Measurements from ENCODE around the gene FAM161B.
"Not testable (repeated sequence)": the region's sequence is repeated elsewhere in the genome, so short reads cannot be mapped to it uniquely, and the experiment has no call there.

Gene FAM161B

DNA sequence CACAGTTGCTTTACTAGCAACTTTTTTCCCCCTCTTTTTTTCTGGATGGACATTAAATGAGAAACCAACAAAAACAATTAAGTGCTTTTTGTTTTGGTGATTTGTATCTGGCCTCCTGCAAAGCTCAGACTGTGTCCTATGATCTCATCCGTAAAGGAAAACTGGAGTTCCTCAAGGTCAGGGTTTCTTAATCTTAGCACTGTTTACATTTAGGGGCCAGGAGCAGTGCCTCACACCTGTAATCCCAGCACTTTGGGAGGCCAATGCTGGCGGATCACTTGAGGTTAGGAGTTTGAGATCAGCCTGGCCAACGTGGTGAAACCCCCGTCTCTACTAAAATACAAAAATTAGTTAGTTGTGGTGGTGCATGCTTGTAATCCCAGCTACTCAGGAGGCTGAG lies 41.2 kb upstream of the FAM161B start:
- Histone ChIP-seq H3K4me3 (no peak overlapping the region), H3K9ac (ENCODE audit: insufficient read length) (no peak overlapping the region), H3K36me3 (ENCODE audit: insufficient read depth, low read length) (peaks cover 3% of the 10 kb centered on the region; the same call in 1 of the 2 replicates), H3K9me3 (ENCODE audit: low read depth, low read length) (no peaks in the 10 kb centered on the region), H3K27ac (no peak overlapping the region)
- DNase-seq (ENCODE audit: low read depth, low spot score) = no peak
- TF ChIP-seq POLR2AphosphoS5 (IDR thresholded peaks at IDR 0.05; ENCODE audit: borderline replicate concordance, low read depth, low read length) (no peak), EZH2 (IDR thresholded peaks at IDR 0.05) (no peak), FOXP2 (optimal IDR thresholded peaks at IDR 0.05; ENCODE audit: control extremely low read depth, extremely low read length, insufficient read depth) (no peak)

DNA sequence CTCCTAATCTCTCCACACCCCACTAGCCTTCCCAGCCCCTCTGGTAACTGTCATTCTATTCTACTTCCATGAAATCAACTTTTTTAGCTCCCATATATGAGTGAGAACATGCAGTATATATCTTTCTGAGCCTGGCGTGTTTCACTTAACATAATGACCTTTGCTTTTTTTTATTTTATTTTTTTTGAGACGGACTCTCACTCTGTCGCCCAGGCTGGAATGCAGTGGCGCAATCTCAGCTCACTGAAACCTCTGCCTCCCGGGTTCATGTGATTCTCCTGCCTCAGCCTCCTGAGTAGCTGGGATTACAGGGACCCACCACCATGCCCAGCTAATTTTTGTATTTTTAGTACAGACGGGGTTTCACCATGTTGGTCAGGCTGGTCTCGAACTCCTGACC lies 38.8 kb upstream of the FAM161B start:
- not testable (repeated sequence) for H3K27ac ChIP-seq; H3K9me3 ChIP-seq (ENCODE audit: low read depth, low read length); H3K4me3 ChIP-seq; H3K9ac ChIP-seq (ENCODE audit: insufficient read length); H3K36me3 ChIP-seq (ENCODE audit: insufficient read depth, low read length); DNase-seq (ENCODE audit: low read depth, low spot score)

DNA sequence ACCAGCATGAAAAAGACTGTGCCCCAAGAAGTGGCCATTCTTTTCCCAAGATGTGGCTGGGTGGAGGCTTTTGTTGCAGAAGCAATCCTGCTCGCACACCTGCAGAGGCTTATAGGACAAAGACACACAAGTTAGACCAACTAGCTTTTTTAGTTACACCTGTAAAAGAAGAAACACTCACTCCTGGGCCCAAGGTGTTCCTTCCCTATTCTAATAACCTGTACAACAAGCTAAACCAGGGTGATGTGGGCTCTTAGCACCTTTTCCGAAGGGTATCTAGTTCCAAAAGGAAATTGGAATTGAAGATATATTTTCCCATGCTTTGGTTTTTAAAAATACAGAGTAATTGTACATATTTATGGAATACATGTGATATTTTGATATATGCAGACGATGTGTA lies 38.2 kb upstream of the FAM161B start:
- TF ChIP-seq POLR2AphosphoS5 (IDR thresholded peaks at IDR 0.05; ENCODE audit: borderline replicate concordance, low read depth, low read length) (no peak), FOXP2 (optimal IDR thresholded peaks at IDR 0.05; ENCODE audit: control extremely low read depth, extremely low read length, insufficient read depth) (no peak), EZH2 (IDR thresholded peaks at IDR 0.05) (no peak)
- Histone ChIP-seq H3K27ac (no peak overlapping the region), H3K36me3 (ENCODE audit: insufficient read depth, low read length) (peaks cover 3% of the 10 kb centered on the region; the same call in 1 of the 2 replicates), H3K4me3 (no peak overlapping the region), H3K9me3 (ENCODE audit: low read depth, low read length) (no peaks in the 10 kb centered on the region), H3K9ac (ENCODE audit: insufficient read length) (no peak overlapping the region)
- no peak for DNase-seq (ENCODE audit: low read depth, low spot score)

DNA sequence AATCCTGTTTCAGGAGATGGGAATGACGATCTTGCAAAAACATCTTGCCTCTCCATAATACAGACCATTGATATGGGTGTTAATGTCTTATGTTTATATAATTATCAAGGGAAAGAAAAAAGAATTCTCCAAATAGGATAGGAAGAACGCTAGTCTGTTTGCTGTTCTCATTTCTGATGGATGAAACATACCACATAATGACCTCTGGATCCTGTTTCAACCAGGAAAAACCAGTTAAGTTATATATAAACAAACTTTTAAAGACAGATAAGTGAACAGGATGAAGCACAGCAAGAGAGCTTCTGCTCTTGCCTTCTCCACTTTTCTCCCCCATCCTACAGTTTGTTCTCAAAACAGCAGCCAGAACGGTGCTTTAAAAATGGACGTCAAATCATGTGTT lies 28.0 kb upstream of the FAM161B start:
- Histone ChIP-seq H3K9me3 (ENCODE audit: low read depth, low read length) (no peaks in the 10 kb centered on the region), H3K36me3 (ENCODE audit: insufficient read depth, low read length) (no peaks in the 10 kb centered on the region), H3K4me3 (no peak overlapping the region), H3K27ac (no peak overlapping the region), H3K9ac (ENCODE audit: insufficient read length) (no peak overlapping the region)
- TF ChIP-seq POLR2AphosphoS5 (IDR thresholded peaks at IDR 0.05; ENCODE audit: borderline replicate concordance, low read depth, low read length) (no peak), FOXP2 (optimal IDR thresholded peaks at IDR 0.05; ENCODE audit: control extremely low read depth, extremely low read length, insufficient read depth) (no peak), EZH2 (IDR thresholded peaks at IDR 0.05) (no peak)
- DNase-seq (ENCODE audit: low read depth, low spot score) = no peak

DNA sequence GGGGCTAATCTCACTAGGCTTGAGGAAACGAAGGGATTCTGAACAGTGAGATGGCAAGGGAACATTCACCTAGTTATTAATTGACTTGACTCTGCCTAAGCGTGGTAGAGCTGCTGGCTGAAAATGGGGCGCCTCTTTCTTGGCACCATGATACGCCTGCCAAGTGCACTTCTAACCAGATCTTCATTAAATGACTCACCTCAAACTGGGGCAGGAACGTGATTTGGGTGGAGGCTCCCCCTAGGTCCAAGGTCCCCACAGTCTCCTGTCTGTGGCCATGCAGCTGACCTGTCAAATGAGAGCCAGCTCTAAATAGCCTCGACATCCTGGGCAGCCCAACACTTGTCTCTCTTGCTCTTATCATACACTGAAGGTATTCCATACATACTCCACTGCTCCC lies 26.2 kb upstream of the FAM161B start:
- H3K9me3 ChIP-seq (ENCODE audit: low read depth, low read length) = no peaks in the 10 kb centered on the region
- DNase-seq (ENCODE audit: low read depth, low spot score) = no peak
- no peak overlapping the region for H3K27ac ChIP-seq
- no peaks in the 10 kb centered on the region for H3K36me3 ChIP-seq (ENCODE audit: insufficient read depth, low read length)
- TF ChIP-seq FOXP2 (optimal IDR thresholded peaks at IDR 0.05; ENCODE audit: control extremely low read depth, extremely low read length, insufficient read depth) (no peak), EZH2 (IDR thresholded peaks at IDR 0.05) (no peak), POLR2AphosphoS5 (IDR thresholded peaks at IDR 0.05; ENCODE audit: borderline replicate concordance, low read depth, low read length) (no peak)
- H3K4me3 ChIP-seq = no peak overlapping the region
- no peak overlapping the region for H3K9ac ChIP-seq (ENCODE audit: insufficient read length)

DNA sequence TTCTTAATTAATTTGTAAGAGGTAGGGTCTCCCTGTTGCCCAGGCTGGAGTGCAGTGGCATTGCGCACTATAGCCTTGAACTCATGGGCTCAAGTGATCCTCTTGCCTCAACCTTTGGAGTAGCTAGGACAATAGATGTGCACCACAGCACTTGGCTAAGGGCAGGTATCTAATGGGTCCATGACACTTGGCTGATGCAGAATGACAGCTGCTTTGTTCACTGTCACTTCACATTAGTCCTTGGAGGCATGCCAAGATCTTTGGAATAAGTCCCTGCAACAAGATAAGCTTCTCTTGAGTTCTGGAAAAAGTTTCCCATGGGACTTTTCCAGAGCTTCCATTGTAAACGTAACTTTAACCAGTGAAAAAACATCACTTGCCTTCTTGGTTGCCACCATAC lies 23.6 kb upstream of the FAM161B start:
- no peak for DNase-seq (ENCODE audit: low read depth, low spot score)
- no peak for TF ChIP-seq POLR2AphosphoS5 (IDR thresholded peaks at IDR 0.05; ENCODE audit: borderline replicate concordance, low read depth, low read length)
- TF ChIP-seq EZH2 (IDR thresholded peaks at IDR 0.05) = no peak
- TF ChIP-seq FOXP2 (optimal IDR thresholded peaks at IDR 0.05; ENCODE audit: control extremely low read depth, extremely low read length, insufficient read depth) = no peak
- H3K36me3 ChIP-seq (ENCODE audit: insufficient read depth, low read length) = peaks cover 5% of the 10 kb centered on the region; the same call in 1 of the 2 replicates
- H3K4me3 ChIP-seq = no peak overlapping the region
- no peak overlapping the region for H3K27ac ChIP-seq
- no peaks in the 10 kb centered on the region for H3K9me3 ChIP-seq (ENCODE audit: low read depth, low read length)
- H3K9ac ChIP-seq (ENCODE audit: insufficient read length) = no peak overlapping the region

DNA sequence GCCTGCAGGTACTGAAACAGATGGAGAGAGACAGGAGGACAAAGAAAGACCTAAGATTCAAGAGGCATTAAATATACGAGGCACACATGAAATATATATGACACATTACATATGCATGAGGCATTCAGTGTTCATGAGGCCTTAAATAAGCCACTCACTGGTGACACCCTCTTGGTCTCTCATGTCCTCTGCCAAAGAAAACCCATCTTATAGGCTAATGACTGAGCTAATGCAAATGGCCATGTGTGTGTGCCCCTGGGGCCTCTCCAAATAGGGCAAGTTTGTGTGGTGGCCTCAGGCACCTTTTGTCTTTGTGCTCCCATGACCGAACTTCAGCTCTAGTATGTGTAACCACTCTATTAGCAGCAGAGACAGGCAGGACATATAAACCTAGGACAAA lies 19.0 kb upstream of the FAM161B start:
- no peaks in the 10 kb centered on the region for H3K9me3 ChIP-seq (ENCODE audit: low read depth, low read length)
- H3K4me3 ChIP-seq = no peak overlapping the region
- no peak for TF ChIP-seq EZH2 (IDR thresholded peaks at IDR 0.05)
- TF ChIP-seq FOXP2 (optimal IDR thresholded peaks at IDR 0.05; ENCODE audit: control extremely low read depth, extremely low read length, insufficient read depth) = no peak
- no peak for TF ChIP-seq POLR2AphosphoS5 (IDR thresholded peaks at IDR 0.05; ENCODE audit: borderline replicate concordance, low read depth, low read length)
- no peak overlapping the region for H3K9ac ChIP-seq (ENCODE audit: insufficient read length)
- DNase-seq (ENCODE audit: low read depth, low spot score) = no peak
- H3K36me3 ChIP-seq (ENCODE audit: insufficient read depth, low read length) = peaks cover 9% of the 10 kb centered on the region; the same call in 1 of the 2 replicates
- no peak overlapping the region for H3K27ac ChIP-seq

DNA sequence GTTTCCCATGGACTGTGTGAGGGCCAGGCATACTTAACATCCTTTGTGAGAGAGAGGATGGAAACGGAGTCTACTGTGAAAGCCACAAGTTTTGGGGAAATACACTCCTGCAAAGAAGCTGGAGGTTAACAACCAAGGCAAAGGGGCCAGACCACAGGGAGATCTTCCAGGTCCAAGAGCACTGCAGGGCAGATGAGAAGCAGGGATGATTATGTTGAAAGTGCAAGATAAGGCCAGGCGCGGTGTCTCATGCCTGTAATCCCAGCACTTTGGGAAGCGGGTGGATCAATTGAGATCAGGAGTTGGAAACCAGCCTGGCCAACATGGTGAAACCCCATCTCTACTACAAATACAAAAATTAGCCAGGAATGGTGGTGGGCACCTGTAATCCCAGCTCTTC lies 15.3 kb upstream of the FAM161B start:
- H3K9me3 ChIP-seq (ENCODE audit: low read depth, low read length) = no peaks in the 10 kb centered on the region
- no peak overlapping the region for H3K27ac ChIP-seq
- TF ChIP-seq FOXP2 (optimal IDR thresholded peaks at IDR 0.05; ENCODE audit: control extremely low read depth, extremely low read length, insufficient read depth) (no peak), EZH2 (IDR thresholded peaks at IDR 0.05) (no peak), POLR2AphosphoS5 (IDR thresholded peaks at IDR 0.05; ENCODE audit: borderline replicate concordance, low read depth, low read length) (no peak)
- H3K4me3 ChIP-seq = no peak overlapping the region
- H3K9ac ChIP-seq (ENCODE audit: insufficient read length) = no peak overlapping the region
- H3K36me3 ChIP-seq (ENCODE audit: insufficient read depth, low read length) = peaks cover 32% of the 10 kb centered on the region; the same call in 1 of the 2 replicates
- no peak for DNase-seq (ENCODE audit: low read depth, low spot score)

DNA sequence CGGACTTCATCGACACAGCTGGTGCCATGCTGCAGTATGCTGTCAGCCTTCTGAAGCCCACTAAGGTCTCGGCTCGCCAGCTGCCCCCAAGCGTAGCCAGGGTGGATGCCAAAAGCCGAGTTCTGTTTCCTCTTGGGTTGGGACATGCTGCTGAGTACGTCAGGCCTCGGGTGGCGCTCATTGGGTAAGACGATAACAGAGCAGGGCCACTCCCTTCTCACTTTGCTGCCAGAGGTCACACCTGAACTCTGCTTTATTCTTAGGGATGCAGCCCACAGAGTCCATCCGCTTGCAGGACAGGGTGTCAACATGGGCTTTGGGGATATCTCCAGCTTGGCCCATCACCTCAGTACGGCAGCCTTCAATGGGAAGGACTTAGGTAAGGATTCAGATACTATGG lies 11.3 kb upstream of the FAM161B start:
- TF ChIP-seq EZH2 (IDR thresholded peaks at IDR 0.05) (no peak), POLR2AphosphoS5 (IDR thresholded peaks at IDR 0.05; ENCODE audit: borderline replicate concordance, low read depth, low read length) (no peak), FOXP2 (optimal IDR thresholded peaks at IDR 0.05; ENCODE audit: control extremely low read depth, extremely low read length, insufficient read depth) (no peak)

More for the DNA sequence above, 11.3 kb upstream of the FAM161B start:
- DNase-seq (ENCODE audit: low read depth, low spot score) = no peak
- Histone ChIP-seq H3K9me3 (ENCODE audit: low read depth, low read length) (no peaks in the 10 kb centered on the region), H3K36me3 (ENCODE audit: insufficient read depth, low read length) (peaks cover 43% of the 10 kb centered on the region), H3K9ac (ENCODE audit: insufficient read length) (no peak overlapping the region), H3K4me3 (no peak overlapping the region), H3K27ac (no peak overlapping the region)

Measured in SK-N-MC (cell line).